A549 (cell line): ENCODE results near the gene CRIP2. TPM values are rescaled to one million over a fixed set of nuclear protein-coding genes. Genes with fewer than 3 reads are reported as not detected.

Experiments
- ATAC-seq, 2 experiments: fragments of 200-7000 bp in 1 of 2; fragments of >200 bp in 1 of 2; cut with Nextera tagmentation in 1 of 2; cut with Tn5 transposase in 1 of 2; 3 replicates each; pipeline versions ENCODE4 v1.8.0 to v1.9.1; 2018 to 2020; ENCODE audit warnings: mild to moderate bottlenecking in 1 of 2, moderate library complexity in 1 of 2
- CTCF ChIA-PET: fragments of 300-600 bp; sonication (Branson Sonifier 250); formaldehyde crosslinking; extraction: SDS; loops from one replicate; lab custom pipeline; 2021; ENCODE audit warnings: antibody characterized with exemption, inconsistent platforms; lab: Yijun Ruan, JAX
- POLR2A ChIA-PET: fragments of 350-600 bp; formaldehyde crosslinking; extraction: SDS; loops from one replicate; lab custom pipeline; 2021; ENCODE audit warnings: antibody characterized with exemption, inconsistent platforms; lab: Yijun Ruan, JAX
- DNase-seq, 2 experiments: peaks; one replicate each; pipeline versions ENCODE4 v3.0.0 to v3.0.0-alpha.2; 2011 to 2016; ENCODE audit warnings: low read depth in 1 of 2, low spot score in 1 of 2
- FAIRE-seq: peaks from 2 replicates; lab custom pipeline; 2011; peaks lifted over from hg19 to GRCh38; lab: Jason Lieb, UNC
- H3K27ac ChIP-seq, 2 experiments: fragments of >200 bp; sonication (Bioruptor Twin); formaldehyde crosslinking; 3 replicates each; pipeline ENCODE4 v1.5.1; 2016 to 2017
- H3K4me1 ChIP-seq: fragments of >200 bp; sonication (Bioruptor Twin); formaldehyde crosslinking; 3 replicates; pipeline ENCODE4 v1.6.1; 2016
- H3K4me2 ChIP-seq: fragments of >200 bp; sonication (Bioruptor Twin); formaldehyde crosslinking; 3 replicates; pipeline ENCODE4 v1.6.1; 2016
- H3K4me3 ChIP-seq: fragments of >200 bp; sonication (Bioruptor Twin); formaldehyde crosslinking; 3 replicates; pipeline ENCODE4 v1.5.1; 2016
- H3K9me3 ChIP-seq: fragments of >200 bp; sonication (Bioruptor Twin); formaldehyde crosslinking; 3 replicates; pipeline ENCODE4 v1.6.1; 2016
- CHD4 ChIP-seq: fragments of 200-600 bp; sonication (generic); IDR thresholded peaks from 2 replicates; pipeline ENCODE4 v1.6.1; 2016; ENCODE audit warnings: antibody characterized with exemption, mild to moderate bottlenecking, borderline replicate concordance
- CTCF ChIP-seq: fragments of >200 bp; sonication (Bioruptor Twin); formaldehyde crosslinking; IDR thresholded peaks from 3 replicates; pipeline ENCODE4 v1.5.1; 2016
- ELK1 ChIP-seq: fragments of 150-350 bp; IDR thresholded peaks from 2 replicates; pipeline ENCODE4 v1.6.1; 2014; ENCODE audit warnings: low read depth, mild to moderate bottlenecking, low read length
- JUN ChIP-seq, 2 experiments: fragments of >200 bp; sonication (Bioruptor Twin); formaldehyde crosslinking; IDR thresholded peaks; 2 replicates in 1 of 2; 3 replicates in 1 of 2; pipeline ENCODE4 v1.6.1; 2016 to 2017
- KDM5A ChIP-seq: fragments of 200-600 bp; sonication (generic); IDR thresholded peaks from 2 replicates; pipeline ENCODE4 v1.6.1; 2016; ENCODE audit warnings: antibody characterized with exemption, mild to moderate bottlenecking
- MYC ChIP-seq: IDR thresholded peaks from 2 replicates; pipeline ENCODE4 v1.6.1; 2012; ENCODE audit warnings: mild to moderate bottlenecking, inconsistent platforms, low read length, improper control_type of control experiment, borderline replicate concordance
- PHF8 ChIP-seq: fragments of 200-600 bp; sonication (generic); IDR thresholded peaks from 2 replicates; pipeline ENCODE4 v1.6.1; 2016; ENCODE audit warnings: low read depth, mild to moderate bottlenecking, antibody characterized with exemption, moderate library complexity, borderline replicate concordance
- POLR2A ChIP-seq: IDR thresholded peaks from 2 replicates; pipeline ENCODE4 v1.6.1; 2012; ENCODE audit warnings: mild to moderate bottlenecking, low read length
- RFX5 ChIP-seq: fragments of 450-650 bp; IDR thresholded peaks from 2 replicates; pipeline ENCODE4 v1.7.1; 2014; ENCODE audit warnings: antibody characterized with exemption, mild to moderate bottlenecking, moderate library complexity
- TFCP2L1 ChIP-seq: fragments of 250-450 bp; sonication (Bioruptor Pico); IDR thresholded peaks from 2 replicates; pipeline ENCODE4 v1.5.0; 2021; ENCODE audit warnings: mild to moderate bottlenecking
- WGBS: methylation state at CpG from one replicate; pipeline ENCODE4 v1.1.6; 2017; ENCODE audit errors: missing lambda C conversion rate; 5-methylcytosine and 5-hydroxymethylcytosine counted together
- polyA plus RNA-seq, 4 experiments: library from polyadenylated mRNA; depleted of rRNA in 3 of 4; stranded (reverse); fragments of >200 nt; fragmentation: RNase III in 1 of 4; extraction: RNeasy Plus Mini Kit Qiagen cat#74134 plus additional on column Dnase treatment in 1 of 4; gene quantifications; 2 replicates in 3 of 4; 3 replicates in 1 of 4; pipeline ENCODE4 v1.2.3, GENCODE V29; 2011 to 2017
- TF ChIP-seq, protein P1 (sequence below): fragments of 200-600 bp; sonication (generic); IDR thresholded peaks from 2 replicates; pipeline ENCODE4 v1.6.1; 2016; ENCODE audit warnings: antibody characterized with exemption, mild to moderate bottlenecking, moderate library complexity

Gene CRIP2
- polyA plus RNA-seq, 2 of the 4 experiments (the other 2 are of a cell fraction) = 41.0 to 67.3 TPM

- TF ChIP-seq CTCF = peak; percentile 95
- peak; percentile 82 for TF ChIP-seq RFX5
- TF ChIP-seq, all 56 proteins: peak for 23
Observed at GRCh38 chr14:105490572-105491365, 16.1 kb downstream of the CRIP2 start, which contains the start of gene TEDC1 (continued).

DNA sequence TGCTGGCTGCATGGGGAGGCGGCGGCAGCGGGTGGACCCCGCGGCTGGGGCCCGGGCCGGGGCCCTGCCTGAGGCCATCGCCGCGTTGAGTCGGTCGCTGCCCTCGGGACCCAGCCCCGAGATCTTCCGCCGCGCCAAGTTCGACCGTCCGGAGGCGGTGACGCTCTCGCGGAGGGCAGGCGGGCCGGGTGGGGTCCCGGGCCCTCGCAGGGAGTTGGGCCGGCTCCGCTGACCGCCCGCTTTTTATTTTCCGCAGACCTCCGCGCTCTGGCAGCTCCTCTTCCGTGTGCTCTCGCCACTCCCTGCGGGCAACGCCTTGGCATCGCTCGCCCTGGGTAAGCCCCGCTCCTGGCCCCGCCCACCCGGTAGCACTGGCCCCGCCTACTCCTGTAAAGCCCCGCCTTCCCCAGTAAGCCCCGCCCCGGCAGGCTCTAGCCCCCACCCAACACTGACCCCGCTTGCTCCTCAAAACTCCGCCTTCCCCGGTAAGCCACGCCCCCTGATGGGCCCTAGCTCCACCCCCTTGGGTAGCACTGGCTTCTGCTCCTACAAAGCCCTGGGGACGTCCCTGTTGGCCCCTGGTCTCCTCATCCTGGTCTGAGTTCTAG lies 16.8 kb downstream of the CRIP2 start:
- DNase-seq (peak; percentile 78 to 91), ATAC-seq (peak in 1 of 2 experiments; percentile 12; a peak in 3 of 6 replicates), FAIRE-seq (no peak)
- Histone ChIP-seq H3K4me3 (peak overlapping the region; percentile 74), H3K9me3 (no peaks in the 10 kb centered on the region), H3K27ac (peak overlapping the region; percentile 81 to 95), H3K4me1 (peaks cover 29% of the 10 kb centered on the region), H3K4me2 (peak overlapping the region; percentile 71)
- TF ChIP-seq TFCP2L1 (CRISPR knock-in tag) = no peak
- peak in 1 of 2 experiments; percentile 54; a peak in 2 of 5 replicates for TF ChIP-seq JUN (IDR thresholded peaks at IDR 0.05)
- peak; percentile 34; the same call in 1 of the 2 replicates for TF ChIP-seq POLR2A
- peak; percentile 86 for TF ChIP-seq KDM5A
- TF ChIP-seq MYC = no peak
- TF ChIP-seq, protein P1, sequence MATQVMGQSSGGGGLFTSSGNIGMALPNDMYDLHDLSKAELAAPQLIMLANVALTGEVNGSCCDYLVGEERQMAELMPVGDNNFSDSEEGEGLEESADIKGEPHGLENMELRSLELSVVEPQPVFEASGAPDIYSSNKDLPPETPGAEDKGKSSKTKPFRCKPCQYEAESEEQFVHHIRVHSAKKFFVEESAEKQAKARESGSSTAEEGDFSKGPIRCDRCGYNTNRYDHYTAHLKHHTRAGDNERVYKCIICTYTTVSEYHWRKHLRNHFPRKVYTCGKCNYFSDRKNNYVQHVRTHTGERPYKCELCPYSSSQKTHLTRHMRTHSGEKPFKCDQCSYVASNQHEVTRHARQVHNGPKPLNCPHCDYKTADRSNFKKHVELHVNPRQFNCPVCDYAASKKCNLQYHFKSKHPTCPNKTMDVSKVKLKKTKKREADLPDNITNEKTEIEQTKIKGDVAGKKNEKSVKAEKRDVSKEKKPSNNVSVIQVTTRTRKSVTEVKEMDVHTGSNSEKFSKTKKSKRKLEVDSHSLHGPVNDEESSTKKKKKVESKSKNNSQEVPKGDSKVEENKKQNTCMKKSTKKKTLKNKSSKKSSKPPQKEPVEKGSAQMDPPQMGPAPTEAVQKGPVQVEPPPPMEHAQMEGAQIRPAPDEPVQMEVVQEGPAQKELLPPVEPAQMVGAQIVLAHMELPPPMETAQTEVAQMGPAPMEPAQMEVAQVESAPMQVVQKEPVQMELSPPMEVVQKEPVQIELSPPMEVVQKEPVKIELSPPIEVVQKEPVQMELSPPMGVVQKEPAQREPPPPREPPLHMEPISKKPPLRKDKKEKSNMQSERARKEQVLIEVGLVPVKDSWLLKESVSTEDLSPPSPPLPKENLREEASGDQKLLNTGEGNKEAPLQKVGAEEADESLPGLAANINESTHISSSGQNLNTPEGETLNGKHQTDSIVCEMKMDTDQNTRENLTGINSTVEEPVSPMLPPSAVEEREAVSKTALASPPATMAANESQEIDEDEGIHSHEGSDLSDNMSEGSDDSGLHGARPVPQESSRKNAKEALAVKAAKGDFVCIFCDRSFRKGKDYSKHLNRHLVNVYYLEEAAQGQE = no peak; the same call in 1 of the 2 replicates
- peak; percentile 81 for TF ChIP-seq PHF8
- no peak for TF ChIP-seq ELK1
- TF ChIP-seq CHD4 = no peak
- POLR2A ChIA-PET = interaction anchor here (0.7 to 1.8 kb wide), 4 partner anchors 10 to 898 kb away, joined by 3 to 5 read pairs (median 4); no protein-coding TSS in a partner anchor
- CTCF ChIA-PET = interaction anchor here (2.8 to 3.8 kb wide), 4 partner anchors 10 to 38 kb away, joined by 25 to 132 read pairs (median 44); no protein-coding TSS in a partner anchor
- 2% methylated on average over 14 of the region's 53 CpGs for WGBS
